Astrocyte (in vitro differentiated cells and primary cell): Measurements from ENCODE around the gene TGIF1. TPM values are rescaled to one million over a fixed set of nuclear protein-coding genes. Genes with fewer than 3 reads are reported as not detected.
"Not testable (repeated sequence)": the region's sequence is repeated elsewhere in the genome, so short reads cannot be mapped to it uniquely, and the experiment has no call there.

Source experiments
- DNase-seq: peaks from one replicate; pipeline ENCODE4 v3.0.0-alpha.2; 2010; ENCODE audit warnings: low read depth
- FAIRE-seq: peaks from 2 replicates; lab custom pipeline; 2011; peaks lifted over from hg19 to GRCh38; lab: Jason Lieb, UNC
- H2AFZ ChIP-seq: 2 replicates; pipeline ENCODE4 v1.6.0; 2012; ENCODE audit warnings: low read depth, low read length, inconsistent platforms
- H3K27ac ChIP-seq: 2 replicates; pipeline ENCODE4 v1.5.1; 2011; ENCODE audit warnings: low read depth, low read length, inconsistent platforms
- H3K27me3 ChIP-seq: 2 replicates; pipeline ENCODE4 v1.6.0; 2011; ENCODE audit warnings: low read length, inconsistent platforms; ENCODE audit not compliant: insufficient read depth
- H3K36me3 ChIP-seq: 2 replicates; pipeline ENCODE4 v1.5.1; 2011; ENCODE audit warnings: low read length, inconsistent platforms; ENCODE audit not compliant: insufficient read depth
- H3K4me1 ChIP-seq: 2 replicates; pipeline ENCODE4 v1.5.1; 2011; ENCODE audit warnings: low read length, inconsistent platforms; ENCODE audit not compliant: insufficient read depth
- H3K4me2 ChIP-seq: 2 replicates; pipeline ENCODE4 v1.6.0; 2012; ENCODE audit warnings: low read length, inconsistent platforms
- H3K4me3 ChIP-seq: 2 replicates; pipeline ENCODE4 v1.5.1; 2011; ENCODE audit warnings: low read depth, mild to moderate bottlenecking, low read length, inconsistent platforms; ENCODE audit not compliant: insufficient read depth
- H3K79me2 ChIP-seq: 2 replicates; pipeline ENCODE4 v1.6.0; 2012; ENCODE audit warnings: mild to moderate bottlenecking, low read length, inconsistent platforms; ENCODE audit not compliant: insufficient read depth
- H3K9ac ChIP-seq: 2 replicates; pipeline ENCODE4 v1.6.0; 2012; ENCODE audit warnings: mild to moderate bottlenecking, low read length, inconsistent platforms
- H3K9me3 ChIP-seq: 2 replicates; pipeline ENCODE4 v1.5.1; 2012; ENCODE audit warnings: low read depth, mild to moderate bottlenecking, low read length, inconsistent platforms; ENCODE audit not compliant: insufficient read depth
- H4K20me1 ChIP-seq: 2 replicates; pipeline ENCODE4 v1.6.0; 2012; ENCODE audit warnings: low read length, inconsistent platforms; ENCODE audit not compliant: insufficient read depth
- H3K27ac Mint-ChIP-seq: one replicate; pipeline ENCODE4 v1.8.0; 2021; ENCODE audit warnings: mild to moderate bottlenecking, mixed read lengths; ENCODE audit not compliant: unreplicated experiment
- H3K27me3 Mint-ChIP-seq: one replicate; pipeline ENCODE4 v1.8.0; 2021; ENCODE audit warnings: low read depth, mixed read lengths; ENCODE audit not compliant: unreplicated experiment
- H3K36me3 Mint-ChIP-seq: one replicate; pipeline ENCODE4 v1.8.0; 2021; ENCODE audit warnings: low read depth, mixed read lengths; ENCODE audit not compliant: unreplicated experiment
- H3K4me1 Mint-ChIP-seq: one replicate; pipeline ENCODE4 v1.8.0; 2021; ENCODE audit warnings: low read depth, mixed read lengths; ENCODE audit not compliant: unreplicated experiment
- H3K4me3 Mint-ChIP-seq: one replicate; pipeline ENCODE4 v1.8.0; 2021; ENCODE audit warnings: mild to moderate bottlenecking, moderate library complexity, mixed read lengths; ENCODE audit not compliant: unreplicated experiment
- H3K9me3 Mint-ChIP-seq: one replicate; pipeline ENCODE4 v1.8.0; 2021; ENCODE audit warnings: mild to moderate bottlenecking, mixed read lengths; ENCODE audit not compliant: unreplicated experiment
- CTCF ChIP-seq: IDR thresholded peaks from 2 replicates; pipeline ENCODE4 v1.5.1; 2011; ENCODE audit warnings: low read depth, mild to moderate bottlenecking, inconsistent platforms, low read length, moderate library complexity; ENCODE audit not compliant: insufficient read depth
- EZH2 ChIP-seq: IDR thresholded peaks from 2 replicates; pipeline ENCODE4 v1.6.1; 2012; ENCODE audit warnings: mild to moderate bottlenecking, low read length, inconsistent platforms; ENCODE audit not compliant: insufficient read depth
- total RNA-seq: library from RNA; stranded (reverse); gene quantifications from 2 replicates; pipeline ENCODE4 v1.2.1, GENCODE V29; 2021

TGIF1 gene
- total RNA-seq, 1 donor from 2014 or later: 128 TPM

- no peak overlapping the region for H3K4me2 ChIP-seq
- no peaks in the 10 kb centered on the region for H3K9me3 ChIP-seq
- Mint-ChIP-seq H3K27ac (no peak overlapping the region), H3K9me3 (peaks cover 4% of the 10 kb centered on the region), H3K4me1 (no peaks in the 10 kb centered on the region), H3K36me3 (no peaks in the 10 kb centered on the region), H3K27me3 (peaks cover 2% of the 10 kb centered on the region), H3K4me3 (no peak overlapping the region)
- no peak overlapping the region for H3K4me3 ChIP-seq
- TF ChIP-seq EZH2 (no peak), CTCF (no peak)
- no peak overlapping the region for H3K9ac ChIP-seq
- peaks cover 5% of the 10 kb centered on the region for H3K4me1 ChIP-seq
- H2AFZ ChIP-seq: no peak overlapping the region
- DNase-seq (no peak), FAIRE-seq (no peak)
- no peak overlapping the region for H3K27ac ChIP-seq
- H3K79me2 ChIP-seq: no peaks in the 10 kb centered on the region
- no peaks in the 10 kb centered on the region for H3K36me3 ChIP-seq
- H3K27me3 ChIP-seq: no peaks in the 10 kb centered on the region
- no peaks in the 10 kb centered on the region for H4K20me1 ChIP-seq
Measured at GRCh38 chr18:3408107-3408506, 41.9 kb upstream of the TGIF1 start.

DNA sequence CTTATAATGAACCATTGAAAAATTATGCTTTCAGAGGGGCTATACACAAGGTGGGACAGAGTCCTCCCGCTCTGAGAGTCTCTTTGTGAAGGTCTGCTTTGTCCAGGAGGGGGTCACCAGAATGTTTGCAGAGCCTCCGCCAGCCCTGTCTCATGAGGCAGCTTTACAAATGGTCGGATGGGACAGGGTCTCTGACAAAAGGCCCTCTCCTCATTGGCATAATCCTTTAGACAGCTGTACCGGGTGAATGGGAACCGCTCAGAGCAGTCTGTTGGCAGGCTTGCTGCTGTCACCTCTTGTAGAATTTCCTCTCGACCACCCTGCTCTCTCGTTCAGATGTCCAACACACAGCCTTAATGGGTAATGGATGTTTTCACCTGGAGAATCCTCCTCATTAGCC lies 40.2 kb upstream of the TGIF1 start:
- TF ChIP-seq CTCF: no peak
- no peak for TF ChIP-seq EZH2
- no peak for DNase-seq
- H3K9me3 Mint-ChIP-seq: peaks cover 4% of the 10 kb centered on the region
- no peak overlapping the region for H3K4me3 Mint-ChIP-seq
- Histone ChIP-seq H3K9ac (no peak overlapping the region), H2AFZ (no peak overlapping the region), H3K79me2 (no peaks in the 10 kb centered on the region), H4K20me1 (no peaks in the 10 kb centered on the region), H3K9me3 (no peaks in the 10 kb centered on the region), H3K4me1 (peaks cover 5% of the 10 kb centered on the region), H3K27ac (no peak overlapping the region), H3K4me3 (no peak overlapping the region), H3K36me3 (no peaks in the 10 kb centered on the region), H3K4me2 (no peak overlapping the region), H3K27me3 (no peaks in the 10 kb centered on the region)
- FAIRE-seq: no peak
- no peaks in the 10 kb centered on the region for H3K36me3 Mint-ChIP-seq
- no peaks in the 10 kb centered on the region for H3K4me1 Mint-ChIP-seq
- peaks cover 2% of the 10 kb centered on the region for H3K27me3 Mint-ChIP-seq
- H3K27ac Mint-ChIP-seq: no peak overlapping the region

GRCh38 chr18:3410273-3410672 lies 39.7 kb upstream of the TGIF1 start:
- no peak for DNase-seq
- H3K36me3 ChIP-seq: no peaks in the 10 kb centered on the region

GRCh38 chr18:3410876-3411275 lies 39.1 kb upstream of the TGIF1 start:
- not testable (repeated sequence) for H3K27ac ChIP-seq, H3K4me1 Mint-ChIP-seq, H3K36me3 ChIP-seq, H3K36me3 Mint-ChIP-seq, H3K9me3 ChIP-seq, H3K79me2 ChIP-seq, H3K9me3 Mint-ChIP-seq, H3K4me3 ChIP-seq, H3K9ac ChIP-seq, FAIRE-seq, H3K27me3 ChIP-seq, H3K27ac Mint-ChIP-seq, H2AFZ ChIP-seq, H3K4me1 ChIP-seq, H4K20me1 ChIP-seq, H3K4me2 ChIP-seq, DNase-seq, H3K4me3 Mint-ChIP-seq, H3K27me3 Mint-ChIP-seq

More at GRCh38 chr18:3410273-3410672, 39.7 kb upstream of the TGIF1 start:
- Histone ChIP-seq H3K79me2 (no peaks in the 10 kb centered on the region), H3K9me3 (no peaks in the 10 kb centered on the region), H4K20me1 (no peaks in the 10 kb centered on the region), H3K4me1 (peaks cover 5% of the 10 kb centered on the region), H3K4me3 (no peak overlapping the region), H3K9ac (no peak overlapping the region), H2AFZ (no peak overlapping the region), H3K27ac (no peak overlapping the region), H3K27me3 (no peaks in the 10 kb centered on the region), H3K4me2 (no peak overlapping the region)
- Mint-ChIP-seq H3K36me3 (no peaks in the 10 kb centered on the region), H3K27ac (no peak overlapping the region), H3K9me3 (peaks cover 3% of the 10 kb centered on the region), H3K4me3 (no peak overlapping the region), H3K4me1 (no peaks in the 10 kb centered on the region), H3K27me3 (peaks cover 2% of the 10 kb centered on the region)
- FAIRE-seq: no peak
- TF ChIP-seq CTCF: no peak
- TF ChIP-seq EZH2: no peak
